HG03457 (cell line): ENCODE results near the gene CST2.
"Not testable (repeated sequence)": the region's sequence is repeated elsewhere in the genome, so short reads cannot be mapped to it uniquely, and the experiment has no call there.

Source experiments
- ATAC-seq: cut with Tn5 transposase; IDR thresholded peaks from one replicate; pipeline ENCODE4 v1.9.1; 2021; ENCODE audit warnings: moderate number of reproducible peaks; ENCODE audit not compliant: unreplicated experiment

The CST2 gene

GRCh38 chr20:23811559-23811958 lies 15.0 kb downstream of the CST2 start:
- ATAC-seq, result not testable (repeated sequence)

GRCh38 chr20:23810349-23810748 lies 16.2 kb downstream of the CST2 start:
- not testable (repeated sequence) for ATAC-seq

GRCh38 chr20:23800865-23801264 lies 25.7 kb downstream of the CST2 start:
- no peak for ATAC-seq

- peak; percentile 79 for ATAC-seq
Measured at GRCh38 chr20:23799216-23799847, 27.2 kb downstream of the CST2 start.

- no peak for ATAC-seq
Measured at GRCh38 chr20:23795526-23795925, 31.0 kb downstream of the CST2 start.

- no peak for ATAC-seq
Measured at GRCh38 chr20:23794841-23795240, 31.7 kb downstream of the CST2 start.

GRCh38 chr20:23794065-23794464 lies 32.5 kb downstream of the CST2 start:
- no peak for ATAC-seq

- ATAC-seq, result no peak
Measured at GRCh38 chr20:23783447-23783846, 43.1 kb downstream of the CST2 start.

GRCh38 chr20:23782366-23782983 lies 44.1 kb downstream of the CST2 start:
- ATAC-seq, result no peak

- not testable (repeated sequence) for ATAC-seq
Measured at GRCh38 chr20:23778676-23779075, 47.9 kb downstream of the CST2 start.

GRCh38 chr20:23777380-23777779 lies 49.1 kb downstream of the CST2 start:
- ATAC-seq, result not testable (repeated sequence)

GRCh38 chr20:23776067-23776771 lies 50.3 kb downstream of the CST2 start:
- no peak for ATAC-seq

GRCh38 chr20:23774081-23774480 lies 52.4 kb downstream of the CST2 start:
- no peak for ATAC-seq
